ENCODE measurements around the gene C17orf114.

DNA sequence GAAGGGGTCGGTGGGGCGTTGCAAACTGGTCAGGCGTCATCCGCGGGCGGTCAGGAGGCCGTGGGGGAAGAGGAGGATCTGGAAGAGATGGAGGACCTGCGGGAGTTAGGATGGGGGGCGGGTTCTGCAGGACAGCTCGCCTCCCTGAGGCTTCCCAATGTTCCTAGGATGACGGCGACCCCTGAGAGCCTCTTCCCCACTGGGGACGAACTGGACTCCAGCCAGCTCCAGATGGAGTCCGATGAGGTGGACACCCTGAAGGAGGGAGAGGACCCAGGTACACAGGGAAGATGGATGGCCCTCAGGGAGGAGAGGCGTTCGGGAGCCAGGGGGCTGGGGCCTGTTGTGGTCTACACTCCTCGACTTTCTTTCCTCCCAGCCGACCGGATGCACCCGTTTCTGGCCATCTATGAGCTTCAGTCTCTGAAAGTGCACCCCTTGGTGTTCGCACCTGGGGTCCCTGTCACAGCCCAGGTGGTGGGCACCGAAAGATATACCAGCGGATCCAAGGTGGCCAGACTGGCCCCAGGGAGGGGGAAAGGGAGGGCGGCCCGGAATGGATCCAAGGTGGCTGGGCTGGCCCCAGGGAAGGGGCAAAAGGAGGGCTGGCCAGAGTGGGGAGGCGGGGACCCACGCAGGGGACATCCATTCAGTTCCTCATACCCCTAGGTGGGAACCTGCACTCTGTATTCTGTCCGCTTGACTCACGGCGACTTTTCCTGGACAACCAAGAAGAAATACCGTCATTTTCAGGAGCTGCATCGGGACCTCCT is 5.7 kb upstream of the C17orf114 start:
- TF ChIP-seq, protein P1, sequence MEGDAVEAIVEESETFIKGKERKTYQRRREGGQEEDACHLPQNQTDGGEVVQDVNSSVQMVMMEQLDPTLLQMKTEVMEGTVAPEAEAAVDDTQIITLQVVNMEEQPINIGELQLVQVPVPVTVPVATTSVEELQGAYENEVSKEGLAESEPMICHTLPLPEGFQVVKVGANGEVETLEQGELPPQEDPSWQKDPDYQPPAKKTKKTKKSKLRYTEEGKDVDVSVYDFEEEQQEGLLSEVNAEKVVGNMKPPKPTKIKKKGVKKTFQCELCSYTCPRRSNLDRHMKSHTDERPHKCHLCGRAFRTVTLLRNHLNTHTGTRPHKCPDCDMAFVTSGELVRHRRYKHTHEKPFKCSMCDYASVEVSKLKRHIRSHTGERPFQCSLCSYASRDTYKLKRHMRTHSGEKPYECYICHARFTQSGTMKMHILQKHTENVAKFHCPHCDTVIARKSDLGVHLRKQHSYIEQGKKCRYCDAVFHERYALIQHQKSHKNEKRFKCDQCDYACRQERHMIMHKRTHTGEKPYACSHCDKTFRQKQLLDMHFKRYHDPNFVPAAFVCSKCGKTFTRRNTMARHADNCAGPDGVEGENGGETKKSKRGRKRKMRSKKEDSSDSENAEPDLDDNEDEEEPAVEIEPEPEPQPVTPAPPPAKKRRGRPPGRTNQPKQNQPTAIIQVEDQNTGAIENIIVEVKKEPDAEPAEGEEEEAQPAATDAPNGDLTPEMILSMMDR (conservative IDR thresholded peaks at IDR 0.05; ENCODE audit: low read length): no peak
- TF ChIP-seq EZH2phosphoT487 (IDR thresholded peaks at IDR 0.05; ENCODE audit: borderline replicate concordance, low read depth, low read length): no peak

Data from OCI-LY7 (cell line).